Testis (tissue), 2 donors: ENCODE measurements around the gene DDIT3.

Experiments used
- CTCF ChIP-seq, 3 experiments: fragments of 450-650 bp in 2 of 3; fragments of 200-600 bp in 1 of 3; sonication (generic) in 1 of 3; IDR thresholded peaks; one replicate each; pipeline ENCODE4 v1.5.1; 2016 to 2019; ENCODE audit warnings: antibody characterized with exemption in 3 of 3, mild to moderate bottlenecking in 2 of 3, moderate library complexity in 1 of 3
- POLR2A ChIP-seq: fragments of 450-650 bp; IDR thresholded peaks from one replicate; pipeline ENCODE4 v1.6.1; 2017; ENCODE audit warnings: antibody characterized with exemption, mild to moderate bottlenecking, moderate library complexity

- no peak for TF ChIP-seq POLR2A
- TF ChIP-seq CTCF (IDR thresholded peaks at IDR 0.05), result no peak
Observed at GRCh38 chr12:57554453-57554852, 34.1 kb upstream of the DDIT3 start.
